ENCODE measurements around the gene SGMS1. TPM values are rescaled to one million over a fixed set of nuclear protein-coding genes. Genes with fewer than 3 reads are reported as not detected.
"Not testable (repeated sequence)": the region's sequence is repeated elsewhere in the genome, so short reads cannot be mapped to it uniquely, and the experiment has no call there.

The SGMS1 gene
- total RNA-seq, 2 experiments from 2014 or later: 24.8 to 25.2 TPM

DNA sequence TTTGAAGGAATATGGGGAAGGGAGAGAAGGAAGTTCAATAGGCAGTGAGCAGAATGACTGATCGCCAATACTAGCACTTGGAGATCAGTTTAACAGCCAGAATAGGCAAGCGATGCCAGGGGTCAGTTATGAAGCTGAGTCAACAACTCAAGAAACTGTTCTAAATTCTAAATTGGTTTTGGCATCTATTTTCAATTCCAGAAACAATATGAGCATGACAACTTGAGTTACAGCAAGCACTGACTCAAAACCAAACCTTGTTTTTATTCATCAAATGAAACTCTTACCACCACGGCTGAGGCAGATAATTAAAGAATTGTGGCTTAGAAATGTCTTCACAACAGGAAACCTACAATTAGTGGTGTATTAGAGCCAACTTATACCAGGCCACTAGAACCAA, 192.0 kb downstream of the SGMS1 start:
- Mint-ChIP-seq H3K27me3 (no peaks in the 10 kb centered on the region), H3K36me3 (ENCODE audit: low read depth) (peaks cover 53% of the 10 kb centered on the region), H3K27ac (peak overlapping the region; percentile 34), H3K4me1 (ENCODE audit: low read depth) (peaks cover 36% of the 10 kb centered on the region), H3K4me3 (no peak overlapping the region), H3K9me3 (no peaks in the 10 kb centered on the region)
- ATAC-seq (ENCODE audit: poor library complexity) (no peak), DNase-seq (peak in 2 of 14 experiments; percentile 9 to 27)
- Histone ChIP-seq H3K4me3 (ENCODE audit: low read length) (no peak overlapping the region), H3K27me3 (ENCODE audit: control insufficient read depth in 1 of 2, insufficient read depth in 2 of 2, low read length in 2 of 2) (no peaks in the 10 kb centered on the region), H3K4me1 (ENCODE audit: insufficient read depth, low read length) (peaks cover 3% of the 10 kb centered on the region), H3K27ac (ENCODE audit: low read depth in 1 of 2, low read length in 2 of 2) (no peak overlapping the region), H3K36me3 (ENCODE audit: insufficient read depth, low read length) (peaks cover 3% of the 10 kb centered on the region), H3K9me3 (ENCODE audit: control insufficient read depth in 1 of 2, insufficient read depth in 1 of 2, low read length in 2 of 2) (no peaks in the 10 kb centered on the region)
- TF ChIP-seq, protein P1, sequence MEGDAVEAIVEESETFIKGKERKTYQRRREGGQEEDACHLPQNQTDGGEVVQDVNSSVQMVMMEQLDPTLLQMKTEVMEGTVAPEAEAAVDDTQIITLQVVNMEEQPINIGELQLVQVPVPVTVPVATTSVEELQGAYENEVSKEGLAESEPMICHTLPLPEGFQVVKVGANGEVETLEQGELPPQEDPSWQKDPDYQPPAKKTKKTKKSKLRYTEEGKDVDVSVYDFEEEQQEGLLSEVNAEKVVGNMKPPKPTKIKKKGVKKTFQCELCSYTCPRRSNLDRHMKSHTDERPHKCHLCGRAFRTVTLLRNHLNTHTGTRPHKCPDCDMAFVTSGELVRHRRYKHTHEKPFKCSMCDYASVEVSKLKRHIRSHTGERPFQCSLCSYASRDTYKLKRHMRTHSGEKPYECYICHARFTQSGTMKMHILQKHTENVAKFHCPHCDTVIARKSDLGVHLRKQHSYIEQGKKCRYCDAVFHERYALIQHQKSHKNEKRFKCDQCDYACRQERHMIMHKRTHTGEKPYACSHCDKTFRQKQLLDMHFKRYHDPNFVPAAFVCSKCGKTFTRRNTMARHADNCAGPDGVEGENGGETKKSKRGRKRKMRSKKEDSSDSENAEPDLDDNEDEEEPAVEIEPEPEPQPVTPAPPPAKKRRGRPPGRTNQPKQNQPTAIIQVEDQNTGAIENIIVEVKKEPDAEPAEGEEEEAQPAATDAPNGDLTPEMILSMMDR (IDR thresholded peaks at IDR 0.05): no peak
- POLR2A ChIA-PET: no interaction called here
- CTCF ChIA-PET: no interaction called here
- intact Hi-C loops (cut with DNase I, micrococcal nuclease): no loop called here

DNA sequence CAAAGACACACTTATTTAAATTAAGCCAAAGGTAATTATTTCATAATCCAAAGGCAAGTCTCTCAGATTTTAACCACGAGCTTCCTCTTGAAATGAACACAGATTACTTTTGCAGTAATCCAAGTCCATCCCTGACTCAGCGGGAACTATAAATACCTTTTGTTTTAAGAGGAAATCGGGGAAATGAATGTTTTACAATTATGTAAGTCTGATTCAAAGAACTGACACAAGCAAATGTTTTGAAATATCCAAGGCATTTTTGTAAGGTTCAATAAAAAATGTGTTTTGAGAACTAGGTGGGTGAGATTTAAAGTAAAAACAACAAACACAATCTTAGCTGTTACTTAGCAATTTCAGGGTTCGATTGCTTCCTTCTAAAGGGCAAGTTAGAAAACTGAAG, 192.6 kb downstream of the SGMS1 start:
- Mint-ChIP-seq H3K36me3 (ENCODE audit: low read depth) (peaks cover 55% of the 10 kb centered on the region), H3K9me3 (no peaks in the 10 kb centered on the region), H3K4me1 (ENCODE audit: low read depth) (peaks cover 36% of the 10 kb centered on the region), H3K4me3 (no peak overlapping the region), H3K27ac (peak overlapping the region; percentile 34), H3K27me3 (no peaks in the 10 kb centered on the region)
- H3K4me3 ChIP-seq (ENCODE audit: low read length): no peak overlapping the region
- H3K36me3 ChIP-seq (ENCODE audit: insufficient read depth, low read length): peaks cover 3% of the 10 kb centered on the region
- intact Hi-C loops (cut with DNase I, micrococcal nuclease): no loop called here
- H3K9me3 ChIP-seq (ENCODE audit: control insufficient read depth in 1 of 2, insufficient read depth in 1 of 2, low read length in 2 of 2): no peaks in the 10 kb centered on the region
- peaks cover 3% of the 10 kb centered on the region for H3K4me1 ChIP-seq (ENCODE audit: insufficient read depth, low read length)
- no peaks in the 10 kb centered on the region for H3K27me3 ChIP-seq (ENCODE audit: control insufficient read depth in 1 of 2, insufficient read depth in 2 of 2, low read length in 2 of 2)
- TF ChIP-seq, protein P1 (IDR thresholded peaks at IDR 0.05): no peak
- DNase-seq (peak in 1 of 14 experiments; percentile 14), ATAC-seq (ENCODE audit: poor library complexity) (no peak)
- ChIA-PET POLR2A (no interaction called here), CTCF (no interaction called here)
- H3K27ac ChIP-seq (ENCODE audit: low read depth in 1 of 2, low read length in 2 of 2): no peak overlapping the region

DNA sequence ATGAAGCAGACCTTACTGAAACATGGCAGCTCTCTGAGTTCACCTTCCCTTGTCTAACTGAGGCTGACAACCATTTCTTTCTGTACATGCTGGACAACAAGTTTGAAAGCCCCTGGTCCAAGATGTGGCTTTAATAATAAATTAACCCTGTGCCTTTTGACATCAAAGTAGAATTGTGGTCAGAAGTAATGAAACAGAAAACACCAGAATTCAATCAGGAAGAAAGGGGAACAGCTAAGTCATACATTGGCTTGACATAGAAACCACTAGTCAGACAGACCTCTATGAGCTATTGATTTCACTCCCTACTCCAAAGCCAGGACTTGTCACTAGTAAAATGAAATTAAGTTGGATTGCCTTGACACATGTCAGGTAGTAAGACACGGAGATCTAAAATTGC, 197.3 kb downstream of the SGMS1 start:
- intact Hi-C loops (cut with DNase I, micrococcal nuclease): loop anchor here in 1 of 2 experiments (10.0 kb wide), 1 partner anchor 198 kb away; the partner anchor contains the start of gene SGMS1
- POLR2A ChIA-PET: no interaction called here

DNA sequence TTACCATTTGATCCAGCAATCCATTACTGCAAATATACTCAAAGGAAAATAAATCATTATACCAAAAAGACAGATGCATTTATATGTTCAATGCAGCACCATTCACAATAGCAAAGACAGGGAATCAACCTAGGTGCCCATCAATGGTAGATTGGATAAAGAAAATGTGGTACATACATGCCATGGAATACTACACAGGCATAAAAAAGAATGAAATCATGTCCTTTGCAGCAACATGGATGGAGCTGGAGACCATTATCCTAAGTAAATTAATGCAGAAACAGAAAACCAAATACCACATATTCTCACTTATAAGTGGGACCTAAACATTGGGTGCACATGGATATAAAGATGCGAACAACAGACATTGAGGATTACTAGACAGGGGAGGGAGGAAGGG, 198.5 kb downstream of the SGMS1 start:
- H3K27ac Mint-ChIP-seq; H3K36me3 ChIP-seq (ENCODE audit: insufficient read depth, low read length); DNase-seq; ATAC-seq (ENCODE audit: poor library complexity); H3K9me3 ChIP-seq (ENCODE audit: control insufficient read depth in 1 of 2, insufficient read depth in 1 of 2, low read length in 2 of 2); H3K4me1 ChIP-seq (ENCODE audit: insufficient read depth, low read length); H3K27me3 ChIP-seq (ENCODE audit: control insufficient read depth in 1 of 2, insufficient read depth in 2 of 2, low read length in 2 of 2); H3K9me3 Mint-ChIP-seq; H3K4me3 ChIP-seq (ENCODE audit: low read length); POLR2A ChIA-PET; H3K27me3 Mint-ChIP-seq; H3K27ac ChIP-seq (ENCODE audit: low read depth in 1 of 2, low read length in 2 of 2); H3K4me3 Mint-ChIP-seq: not testable (repeated sequence)
- Mint-ChIP-seq H3K36me3 (ENCODE audit: low read depth) (peaks cover 30% of the 10 kb centered on the region), H3K4me1 (ENCODE audit: low read depth) (peaks cover 26% of the 10 kb centered on the region)
- CTCF ChIA-PET: interaction anchor here (0.9 kb wide), 1 partner anchor 9 kb away, joined by 3 read pairs; no protein-coding TSS in a partner anchor
- intact Hi-C loops (cut with DNase I, micrococcal nuclease): loop anchor here in 1 of 2 experiments (10.0 kb wide), 1 partner anchor 200 kb away; the partner anchor contains the start of gene SGMS1

More for the DNA sequence above, 197.3 kb downstream of the SGMS1 start:
- peaks cover 31% of the 10 kb centered on the region for H3K36me3 Mint-ChIP-seq (ENCODE audit: low read depth)
- H3K4me3 Mint-ChIP-seq: no peak overlapping the region
- Histone ChIP-seq H3K4me1 (ENCODE audit: insufficient read depth, low read length) (peaks cover 3% of the 10 kb centered on the region), H3K9me3 (ENCODE audit: control insufficient read depth in 1 of 2, insufficient read depth in 1 of 2, low read length in 2 of 2) (no peaks in the 10 kb centered on the region), H3K27ac (ENCODE audit: low read depth in 1 of 2, low read length in 2 of 2) (no peak overlapping the region), H3K27me3 (ENCODE audit: control insufficient read depth in 1 of 2, insufficient read depth in 2 of 2, low read length in 2 of 2) (no peaks in the 10 kb centered on the region), H3K36me3 (ENCODE audit: insufficient read depth, low read length) (no peaks in the 10 kb centered on the region), H3K4me3 (ENCODE audit: low read length) (no peak overlapping the region)
- no peak for DNase-seq
- peaks cover 18% of the 10 kb centered on the region for H3K4me1 Mint-ChIP-seq (ENCODE audit: low read depth)
- H3K27me3 Mint-ChIP-seq: no peaks in the 10 kb centered on the region
- ATAC-seq (ENCODE audit: poor library complexity): no peak
- TF ChIP-seq, protein P1 (IDR thresholded peaks at IDR 0.05): no peak
- no peaks in the 10 kb centered on the region for H3K9me3 Mint-ChIP-seq
- no peak overlapping the region for H3K27ac Mint-ChIP-seq
- CTCF ChIA-PET: no interaction called here

Data from CD4-positive, alpha-beta T cell (primary cell).